GM13976 (cell line): ENCODE measurements around the gene LATS2.

Experiments used
- DNase-seq: peaks from one replicate; pipeline ENCODE4 v3.0.0; 2012; ENCODE audit warnings: low spot score
- CTCF ChIP-seq: IDR thresholded peaks from 2 replicates; pipeline ENCODE4 v1.5.1; 2012; ENCODE audit warnings: borderline replicate concordance, mild to moderate bottlenecking; ENCODE audit not compliant: insufficient read depth; ENCODE audit errors: extremely low read depth, missing control alignments, control extremely low read depth
- in situ Hi-C: fragments of 300-500 bp; cut with MboI; formaldehyde crosslinking; loops from one replicate; pipeline ENCODE4 v1.12.0; 2022; ENCODE audit warnings: low sequenced_read_pairs, mixed read lengths, inconsistent platforms; ENCODE audit not compliant: unreplicated experiment

Gene LATS2

GRCh38 chr13:21015284-21015683 lies 46.1 kb downstream of the LATS2 start:
- no peak for TF ChIP-seq CTCF
- no peak for DNase-seq
- in situ Hi-C loops, result no loop called here

GRCh38 chr13:21014502-21015170 lies 46.8 kb downstream of the LATS2 start:
- TF ChIP-seq CTCF, result no peak
- in situ Hi-C loops, result no loop called here
- DNase-seq, result no peak

- TF ChIP-seq CTCF, result no peak
- in situ Hi-C loops, result no loop called here
- no peak for DNase-seq
These were observed 47.3 kb downstream of the LATS2 start for GRCh38 chr13:21014139-21014501.

GRCh38 chr13:21013682-21014038 lies 47.7 kb downstream of the LATS2 start:
- in situ Hi-C loops, result no loop called here
- TF ChIP-seq CTCF, result no peak
- no peak for DNase-seq

- no peak for DNase-seq
- in situ Hi-C loops, result no loop called here
- TF ChIP-seq CTCF, result no peak
These were observed 48.3 kb downstream of the LATS2 start for GRCh38 chr13:21012841-21013681.

GRCh38 chr13:21012211-21012610 lies 49.2 kb downstream of the LATS2 start:
- in situ Hi-C loops, result no loop called here
- TF ChIP-seq CTCF, result no peak
- DNase-seq, result no peak

- in situ Hi-C loops, result no loop called here
- TF ChIP-seq CTCF, result no peak
- DNase-seq, result no peak
These were observed 50.0 kb downstream of the LATS2 start for GRCh38 chr13:21011378-21011777.
